Measurements from ENCODE around the gene IRAK2.

GRCh38 chr3:10178892-10179291, 14.2 kb downstream of the IRAK2 start:
- TF ChIP-seq POLR2AphosphoS5 (IDR thresholded peaks at IDR 0.05) (no peak), CTCF (IDR thresholded peaks at IDR 0.05) (no peak)
